Small intestine (tissue), 7 donors: ENCODE data around the gene ARMC8. TPM values are rescaled to one million over a fixed set of nuclear protein-coding genes. Genes with fewer than 3 reads are reported as not detected.

Source experiments
- DNase-seq, 2 donors: peaks; one replicate each; pipeline versions ENCODE4 v3.0.0 to v3.0.0-alpha.2; 2013
- FAIRE-seq: peaks from 2 replicates; lab custom pipeline; 2012; peaks lifted over from hg19 to GRCh38; lab: Jason Lieb, UNC
- H3K27ac ChIP-seq, 3 donors: one replicate each; pipeline ENCODE4 v1.5.1; 2013; ENCODE audit warnings: low read length in 2 of 3, mild to moderate bottlenecking in 2 of 3, control low read depth in 1 of 3, inconsistent platforms in 1 of 3, low read depth in 1 of 3, moderate library complexity in 1 of 3
- H3K27me3 ChIP-seq, 3 donors: one replicate each; pipeline ENCODE4 v1.6.1; 2013; ENCODE audit warnings: low read length in 3 of 3, inconsistent platforms in 1 of 3; ENCODE audit not compliant: control insufficient read depth in 3 of 3, insufficient read depth in 3 of 3
- H3K36me3 ChIP-seq, 3 donors: one replicate each; pipeline ENCODE4 v1.6.1; 2013; ENCODE audit warnings: low read length in 3 of 3, inconsistent platforms in 1 of 3, low read depth in 1 of 3, mild to moderate bottlenecking in 1 of 3, moderate library complexity in 1 of 3; ENCODE audit not compliant: control insufficient read depth in 3 of 3, insufficient read depth in 2 of 3
- H3K4me1 ChIP-seq, 3 donors: one replicate each; pipeline ENCODE4 v1.6.1; 2013; ENCODE audit warnings: low read length in 2 of 3, inconsistent platforms in 1 of 3, low read depth in 1 of 3, mild to moderate bottlenecking in 1 of 3, moderate library complexity in 1 of 3; ENCODE audit not compliant: control insufficient read depth in 3 of 3, insufficient read depth in 2 of 3
- H3K4me3 ChIP-seq, 3 donors: one replicate each; pipeline ENCODE4 v1.5.1; 2013; ENCODE audit warnings: low read length in 3 of 3, control low read depth in 1 of 3, inconsistent platforms in 1 of 3, low read depth in 1 of 3, mild to moderate bottlenecking in 1 of 3, moderate library complexity in 1 of 3
- H3K9me3 ChIP-seq, 2 donors: one replicate each; pipeline ENCODE4 v1.6.1; 2013; ENCODE audit warnings: low read depth in 1 of 2, low read length in 1 of 2; ENCODE audit not compliant: control insufficient read depth in 2 of 2, insufficient read depth in 1 of 2
- WGBS, 3 donors: extraction: QIAGEN DNeasy Blood & Tissue Kit; methylation state at CpG; one replicate each; pipeline ENCODE4 v1.1.7; 2013; 5-methylcytosine and 5-hydroxymethylcytosine counted together
- polyA plus RNA-seq, 4 donors: library from polyadenylated mRNA; stranded (reverse) in 3 of 4; unstranded in 1 of 4; fragments of 200-250 nt in 3 of 4; fragments of 120-200 nt in 1 of 4; gene quantifications; one replicate each; pipeline versions ENCODE4 v1.2.1 to v1.2.3, GENCODE V29; 2013
- donor health status: healthy with polysubstance abuse.
- donor health status: control.
- donor health status: control.
- donor health status: Bipolar disorder and iron deficiency.
- donor health status: healthy.

Gene ARMC8
- polyA plus RNA-seq, 4 donors = 9.5 to 29.0 (median 11.8) TPM

GRCh38 chr3:138260611-138261010 lies 73.5 kb downstream of the ARMC8 start:
- WGBS, 3 donors = 54 to 83% (median 57%) methylated on average over 1 of the region's 1 CpG
- no peaks in the 10 kb centered on the region for H3K9me3 ChIP-seq
- FAIRE-seq = no peak

GRCh38 chr3:138263104-138263503 lies 76.0 kb downstream of the ARMC8 start:
- no peaks in the 10 kb centered on the region for H3K27me3 ChIP-seq
- H3K4me3 ChIP-seq = no peak overlapping the region
- no peaks in the 10 kb centered on the region for H3K4me1 ChIP-seq
- H3K36me3 ChIP-seq = peaks cover 0 to 14% (median 2%) of the 10 kb centered on the region in 3 donors
- H3K9me3 ChIP-seq = no peaks in the 10 kb centered on the region
- H3K27ac ChIP-seq = no peak overlapping the region
- no peak for DNase-seq
- FAIRE-seq = no peak
- 68 to 79% (median 75%) methylated on average over 2 of the region's 2 CpGs for WGBS, 3 donors

More at GRCh38 chr3:138260611-138261010, 73.5 kb downstream of the ARMC8 start:
- peak in 1 of 2 donors; percentile 22 for DNase-seq
- no peak overlapping the region for H3K27ac ChIP-seq
- no peaks in the 10 kb centered on the region for H3K4me1 ChIP-seq
- peaks cover 0 to 10% (median 2%) of the 10 kb centered on the region in 3 donors for H3K36me3 ChIP-seq
- H3K4me3 ChIP-seq = no peak overlapping the region
- H3K27me3 ChIP-seq = no peaks in the 10 kb centered on the region

- no peak overlapping the region for H3K4me3 ChIP-seq
- FAIRE-seq = no peak
- H3K27ac ChIP-seq = no peak overlapping the region
- H3K36me3 ChIP-seq = peaks cover 0 to 14% (median 3%) of the 10 kb centered on the region in 3 donors
- DNase-seq = no peak
- H3K4me1 ChIP-seq = no peaks in the 10 kb centered on the region
- 94 to 100% (median 97%) methylated on average over 1 of the region's 1 CpG for WGBS, 3 donors
- H3K9me3 ChIP-seq = no peaks in the 10 kb centered on the region
- H3K27me3 ChIP-seq = no peaks in the 10 kb centered on the region
These were observed 78.6 kb downstream of the ARMC8 start for GRCh38 chr3:138265745-138266144.

GRCh38 chr3:138267083-138267482 lies 80.0 kb downstream of the ARMC8 start:
- H3K4me3 ChIP-seq = no peak overlapping the region
- DNase-seq = no peak
- H3K36me3 ChIP-seq = peaks cover 0 to 16% (median 8%) of the 10 kb centered on the region in 3 donors
- 82 to 95% (median 86%) methylated on average over 3 of the region's 3 CpGs for WGBS, 3 donors
- FAIRE-seq = no peak
- H3K4me1 ChIP-seq = no peaks in the 10 kb centered on the region
- no peaks in the 10 kb centered on the region for H3K27me3 ChIP-seq
- H3K27ac ChIP-seq = no peak overlapping the region
- H3K9me3 ChIP-seq = no peaks in the 10 kb centered on the region

- Histone ChIP-seq H3K4me3 (no peak overlapping the region), H3K27me3 (no peaks in the 10 kb centered on the region), H3K9me3 (no peaks in the 10 kb centered on the region), H3K27ac (no peak overlapping the region), H3K36me3 (peaks cover 8 to 22% (median 19%) of the 10 kb centered on the region in 3 donors), H3K4me1 (no peaks in the 10 kb centered on the region)
- 82 to 96% (median 92%) methylated on average over 2 of the region's 2 CpGs for WGBS, 3 donors
- DNase-seq = no peak
- FAIRE-seq = peak; percentile 53
These were observed 83.1 kb downstream of the ARMC8 start for GRCh38 chr3:138270245-138270644.

GRCh38 chr3:138271189-138271794 lies 84.2 kb downstream of the ARMC8 start:
- FAIRE-seq (no peak), DNase-seq (no peak)
- Histone ChIP-seq H3K4me3 (no peak overlapping the region), H3K27ac (no peak overlapping the region), H3K9me3 (no peaks in the 10 kb centered on the region), H3K36me3 (peaks cover 8 to 22% (median 20%) of the 10 kb centered on the region in 3 donors), H3K4me1 (no peaks in the 10 kb centered on the region), H3K27me3 (no peaks in the 10 kb centered on the region)
- 92 to 93% (median 93%) methylated on average over 2 of the region's 2 CpGs for WGBS, 3 donors

- Histone ChIP-seq H3K4me1 (no peaks in the 10 kb centered on the region), H3K9me3 (no peaks in the 10 kb centered on the region)
- FAIRE-seq = no peak
These were observed 94.5 kb downstream of the ARMC8 start for GRCh38 chr3:138281561-138281960.

GRCh38 chr3:138282836-138283235 lies 95.7 kb downstream of the ARMC8 start:
- no peaks in the 10 kb centered on the region for H3K9me3 ChIP-seq
- H3K27ac ChIP-seq = no peak overlapping the region
- WGBS, 3 donors = 95 to 98% (median 96%) methylated on average over 2 of the region's 2 CpGs
- no peak for FAIRE-seq
- no peaks in the 10 kb centered on the region for H3K4me1 ChIP-seq
- no peaks in the 10 kb centered on the region for H3K27me3 ChIP-seq
- no peak for DNase-seq
- H3K4me3 ChIP-seq = no peak overlapping the region
- H3K36me3 ChIP-seq = peaks cover 2 to 9% (median 7%) of the 10 kb centered on the region in 3 donors

More at GRCh38 chr3:138281561-138281960, 94.5 kb downstream of the ARMC8 start:
- Histone ChIP-seq H3K36me3 (peaks cover 4 to 9% (median 8%) of the 10 kb centered on the region in 3 donors), H3K27me3 (no peaks in the 10 kb centered on the region), H3K27ac (no peak overlapping the region), H3K4me3 (no peak overlapping the region)
- DNase-seq = no peak
- WGBS, 3 donors = 96 to 98% (median 97%) methylated on average over 3 of the region's 3 CpGs
